Testis (tissue), 2 donors: ENCODE results near the gene ZSWIM6.

ENCODE experiments used
- POLR2A ChIP-seq: fragments of 450-650 bp; IDR thresholded peaks from one replicate; pipeline ENCODE4 v1.6.1; 2017; ENCODE audit warnings: antibody characterized with exemption, mild to moderate bottlenecking, moderate library complexity
- TF ChIP-seq, protein P1 (sequence below), 3 experiments: fragments of 450-650 bp in 2 of 3; fragments of 200-600 bp in 1 of 3; sonication (generic) in 1 of 3; IDR thresholded peaks; one replicate each; pipeline ENCODE4 v1.5.1; 2016 to 2019; ENCODE audit warnings: antibody characterized with exemption in 3 of 3, mild to moderate bottlenecking in 2 of 3, moderate library complexity in 1 of 3

DNA sequence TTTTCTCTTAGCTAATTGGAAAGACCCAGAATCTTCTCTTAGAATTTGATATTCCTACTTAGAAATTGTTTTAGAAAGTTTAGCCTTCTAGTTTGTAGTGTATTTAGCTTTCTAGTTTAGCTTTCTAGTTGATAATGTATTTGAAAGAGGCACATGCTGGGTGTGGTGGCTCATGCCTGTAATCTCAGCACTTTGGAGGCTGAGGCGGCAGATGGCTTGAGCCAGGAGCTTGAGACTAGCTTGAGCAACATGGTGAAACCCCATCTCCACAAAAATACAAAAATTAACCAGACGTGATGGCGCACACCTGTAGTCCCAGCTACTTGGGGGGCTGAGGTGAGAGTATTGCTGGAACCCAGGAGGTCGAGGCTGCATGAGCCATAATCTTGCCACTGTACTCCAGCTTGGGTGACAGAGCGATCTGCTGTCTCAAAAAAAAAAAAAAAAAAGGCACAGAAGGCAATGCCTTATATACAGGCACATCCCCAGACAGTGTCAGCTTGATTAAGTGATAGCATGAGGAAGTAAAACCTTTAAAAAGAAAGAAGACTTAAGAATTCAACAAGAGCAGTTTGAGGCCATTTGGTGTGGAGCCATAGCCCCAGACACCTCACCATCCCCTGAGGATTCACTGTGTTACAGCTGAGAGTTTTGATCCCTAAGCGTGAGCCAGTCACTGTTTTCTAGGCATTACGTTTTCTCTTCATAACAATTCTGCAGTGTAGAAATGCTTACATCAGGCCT lies 34.6 kb downstream of the ZSWIM6 start:
- no peak for TF ChIP-seq POLR2A
- TF ChIP-seq, protein P1, sequence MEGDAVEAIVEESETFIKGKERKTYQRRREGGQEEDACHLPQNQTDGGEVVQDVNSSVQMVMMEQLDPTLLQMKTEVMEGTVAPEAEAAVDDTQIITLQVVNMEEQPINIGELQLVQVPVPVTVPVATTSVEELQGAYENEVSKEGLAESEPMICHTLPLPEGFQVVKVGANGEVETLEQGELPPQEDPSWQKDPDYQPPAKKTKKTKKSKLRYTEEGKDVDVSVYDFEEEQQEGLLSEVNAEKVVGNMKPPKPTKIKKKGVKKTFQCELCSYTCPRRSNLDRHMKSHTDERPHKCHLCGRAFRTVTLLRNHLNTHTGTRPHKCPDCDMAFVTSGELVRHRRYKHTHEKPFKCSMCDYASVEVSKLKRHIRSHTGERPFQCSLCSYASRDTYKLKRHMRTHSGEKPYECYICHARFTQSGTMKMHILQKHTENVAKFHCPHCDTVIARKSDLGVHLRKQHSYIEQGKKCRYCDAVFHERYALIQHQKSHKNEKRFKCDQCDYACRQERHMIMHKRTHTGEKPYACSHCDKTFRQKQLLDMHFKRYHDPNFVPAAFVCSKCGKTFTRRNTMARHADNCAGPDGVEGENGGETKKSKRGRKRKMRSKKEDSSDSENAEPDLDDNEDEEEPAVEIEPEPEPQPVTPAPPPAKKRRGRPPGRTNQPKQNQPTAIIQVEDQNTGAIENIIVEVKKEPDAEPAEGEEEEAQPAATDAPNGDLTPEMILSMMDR (IDR thresholded peaks at IDR 0.05), result no peak
